ENCODE measurements around the gene RIIAD1. TPM values are rescaled to one million over a fixed set of nuclear protein-coding genes. Genes with fewer than 3 reads are reported as not detected.

RIIAD1 gene
- total RNA-seq, 1 experiment from 2014 or later = not detected

DNA sequence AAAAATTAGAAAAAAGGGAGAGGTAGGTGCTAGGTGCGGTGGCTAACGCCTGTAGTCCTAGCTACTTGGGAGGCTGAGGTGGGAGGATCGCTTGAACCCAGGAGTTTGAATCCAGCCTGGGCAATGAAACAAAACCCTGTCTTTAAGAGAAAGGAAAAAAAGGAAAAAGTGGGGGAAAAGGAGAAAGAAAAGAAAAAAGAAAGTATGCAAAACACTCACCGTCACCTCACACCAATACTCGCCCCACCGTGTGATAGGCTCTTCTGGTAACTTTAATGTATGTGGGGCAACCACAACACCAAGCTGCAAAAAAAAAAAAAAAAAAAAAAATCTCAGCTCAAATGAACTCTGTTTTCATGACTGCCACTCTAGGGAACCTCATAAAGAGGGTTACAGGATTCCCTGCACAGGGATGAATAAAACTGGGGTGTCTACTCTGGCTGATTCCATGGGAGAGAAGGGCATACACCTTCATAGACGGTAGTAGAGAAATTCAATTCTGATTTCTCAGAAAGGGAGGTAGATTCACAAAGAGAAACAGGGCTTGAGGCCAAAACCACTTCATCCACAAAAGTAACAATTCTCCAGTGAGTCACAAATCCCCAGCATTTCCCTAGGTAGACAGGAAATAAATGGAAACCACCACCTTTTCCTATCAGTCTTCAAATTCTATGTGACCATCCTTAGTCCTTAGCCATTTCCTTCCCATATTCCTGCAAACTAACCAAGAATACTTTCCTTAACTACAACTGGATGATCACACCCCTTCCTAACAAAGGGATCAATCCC is 39.5 kb downstream of the RIIAD1 start:
- Histone ChIP-seq H3K9me2 (ENCODE audit: insufficient read depth) (no peaks in the 10 kb centered on the region), H3K4me2 (no peak overlapping the region), H3K27ac (no peak overlapping the region), H3K27me3 (ENCODE audit: insufficient read depth, low read depth) (no peaks in the 10 kb centered on the region), H3K4me1 (replicated peaks; ENCODE audit: insufficient read depth) (peaks cover 19% of the 10 kb centered on the region), H3K9me3 (ENCODE audit: insufficient read depth, low read depth) (no peaks in the 10 kb centered on the region), H3K36me3 (ENCODE audit: low read depth) (0 out of 2 replicates have a peak, but pooled peaks cover 10% of the 10 kb centered on the region), H2AFZ (no peak overlapping the region), H4K20me1 (ENCODE audit: insufficient read depth) (no peaks in the 10 kb centered on the region), H3K4me3 (no peak overlapping the region), H3F3A (ENCODE audit: insufficient read depth, low read depth) (peaks cover 16% of the 10 kb centered on the region; the same call in 1 of the 2 replicates), H3K79me2 (ENCODE audit: low read depth) (0 out of 2 replicates have a peak, but pooled peaks cover 10% of the 10 kb centered on the region)
- no TSS peak for BruUV-seq (replicated peaks)
- no peak for DNase-seq
- ChIA-PET CTCF (interaction anchor here (0.6 kb wide), 1 partner anchor 76 kb away, joined by 5 read pairs; no protein-coding TSS in a partner anchor), POLR2A (ENCODE audit: unreplicated experiment) (interaction anchor here (0.6 kb wide), 1 partner anchor 687 kb away, joined by 13 read pairs; no protein-coding TSS in a partner anchor)
- intact Hi-C loops (cut with micrococcal nuclease; ENCODE audit: unreplicated experiment) = loop anchor here (5.0 to 10.0 kb wide), 2 partner anchors 77 to 244 kb away; partner anchors contain the start of gene C2CD4D
- TF ChIP-seq, protein P1, sequence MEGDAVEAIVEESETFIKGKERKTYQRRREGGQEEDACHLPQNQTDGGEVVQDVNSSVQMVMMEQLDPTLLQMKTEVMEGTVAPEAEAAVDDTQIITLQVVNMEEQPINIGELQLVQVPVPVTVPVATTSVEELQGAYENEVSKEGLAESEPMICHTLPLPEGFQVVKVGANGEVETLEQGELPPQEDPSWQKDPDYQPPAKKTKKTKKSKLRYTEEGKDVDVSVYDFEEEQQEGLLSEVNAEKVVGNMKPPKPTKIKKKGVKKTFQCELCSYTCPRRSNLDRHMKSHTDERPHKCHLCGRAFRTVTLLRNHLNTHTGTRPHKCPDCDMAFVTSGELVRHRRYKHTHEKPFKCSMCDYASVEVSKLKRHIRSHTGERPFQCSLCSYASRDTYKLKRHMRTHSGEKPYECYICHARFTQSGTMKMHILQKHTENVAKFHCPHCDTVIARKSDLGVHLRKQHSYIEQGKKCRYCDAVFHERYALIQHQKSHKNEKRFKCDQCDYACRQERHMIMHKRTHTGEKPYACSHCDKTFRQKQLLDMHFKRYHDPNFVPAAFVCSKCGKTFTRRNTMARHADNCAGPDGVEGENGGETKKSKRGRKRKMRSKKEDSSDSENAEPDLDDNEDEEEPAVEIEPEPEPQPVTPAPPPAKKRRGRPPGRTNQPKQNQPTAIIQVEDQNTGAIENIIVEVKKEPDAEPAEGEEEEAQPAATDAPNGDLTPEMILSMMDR (conservative IDR thresholded peaks at IDR 0.05) = no peak
- TF ChIP-seq EZH2 (IDR thresholded peaks at IDR 0.05; ENCODE audit: low read depth) = no peak

- H4K20me1 ChIP-seq (ENCODE audit: insufficient read depth) = no peaks in the 10 kb centered on the region
- 0 out of 2 replicates have a peak, but pooled peaks cover 10% of the 10 kb centered on the region for H3K79me2 ChIP-seq (ENCODE audit: low read depth)
- TSS peak; percentile 92 for BruUV-seq (replicated peaks)
- H3K4me1 ChIP-seq (replicated peaks; ENCODE audit: insufficient read depth) = peaks cover 29% of the 10 kb centered on the region
- H2AFZ ChIP-seq = peak within 1 kb of the TSS; percentile 93
- H3K27ac ChIP-seq = peak within 1 kb of the TSS; percentile 66
- peak; percentile 56 to 72 for DNase-seq
- intact Hi-C loops (cut with micrococcal nuclease; ENCODE audit: unreplicated experiment) = loop anchor here (5.0 to 10.0 kb wide), 2 partner anchors 74 to 242 kb away; partner anchors contain the start of gene C2CD4D
- no peaks in the 10 kb centered on the region for H3K9me3 ChIP-seq (ENCODE audit: insufficient read depth, low read depth)
- no peaks in the 10 kb centered on the region for H3K9me2 ChIP-seq (ENCODE audit: insufficient read depth)
- TF ChIP-seq, protein P1 (conservative IDR thresholded peaks at IDR 0.05) = no peak
- TF ChIP-seq EZH2 (IDR thresholded peaks at IDR 0.05; ENCODE audit: low read depth) = no peak
- H3K4me3 ChIP-seq = peak within 1 kb of the TSS; percentile 83
- H3F3A ChIP-seq (ENCODE audit: insufficient read depth, low read depth) = peaks cover 21% of the 10 kb centered on the region; the same call in 1 of the 2 replicates
- no peaks in the 10 kb centered on the region for H3K27me3 ChIP-seq (ENCODE audit: insufficient read depth, low read depth)
- 0 out of 2 replicates have a peak, but pooled peaks cover 10% of the 10 kb centered on the region for H3K36me3 ChIP-seq (ENCODE audit: low read depth)
- H3K4me2 ChIP-seq = peak within 1 kb of the TSS; percentile 92
- POLR2A ChIA-PET (ENCODE audit: unreplicated experiment) = interaction anchor here (0.6 to 0.8 kb wide), 5 partner anchors 26 to 481 kb away, joined by 3 to 8 read pairs (median 4); partner anchors contain the start of gene ZNF687
- CTCF ChIA-PET = interaction anchor here (0.6 to 0.7 kb wide), 2 partner anchors 29 to 158 kb away, joined by 3 read pairs; no protein-coding TSS in a partner anchor
These were observed 41.9 kb downstream of the RIIAD1 start, which contains the start of gene MRPL9 for GRCh38 chr1:151762941-151763921. Gene MRPL9, minus strand, starts transcription at chr1:151763496. Its CDS starts 17 bp downstream, at chr1:151763479.

All from PC-9 (cell line).